H1 (cell line): ENCODE results near the gene NEURL4. TPM values are rescaled to one million over a fixed set of nuclear protein-coding genes. Genes with fewer than 3 reads are reported as not detected.
A peak's percentile ranks its signal among the peaks of the same experiment; 100 is the strongest.

Experiments
- CTCF ChIA-PET: fragments of 300-600 bp; sonication (Branson Sonifier 250); formaldehyde crosslinking; loops from one replicate; lab custom pipeline; 2021; ENCODE audit not compliant: partially characterized antibody; lab: Charles Lee
- POLR2A ChIA-PET: fragments of 300-600 bp; sonication (Branson Sonifier 250); formaldehyde crosslinking; loops from one replicate; lab custom pipeline; 2021; ENCODE audit warnings: inconsistent platforms; ENCODE audit not compliant: partially characterized antibody; lab: Charles Lee
- DNase-seq, 2 experiments: peaks; one replicate each; pipeline versions ENCODE4 v3.0.0 to v3.0.0-alpha.2; 2010 to 2022; ENCODE audit warnings: low spot score in 2 of 2, low read depth in 1 of 2, mixed read lengths in 1 of 2
- FAIRE-seq: peaks from 2 replicates; lab custom pipeline; 2011; peaks lifted over from hg19 to GRCh38; lab: Jason Lieb, UNC
- H2AFZ ChIP-seq: 2 replicates; pipeline ENCODE4 v1.8.1; 2012; ENCODE audit warnings: low read length, inconsistent platforms
- H2AK5ac ChIP-seq: 2 replicates; pipeline ENCODE4 v1.6.1; 2013; ENCODE audit warnings: low read depth, low read length
- H2BK120ac ChIP-seq: replicated peaks from 2 replicates; pipeline ENCODE3; 2013; ENCODE audit warnings: low read depth, low read length, inconsistent platforms
- H2BK12ac ChIP-seq: 2 replicates; pipeline ENCODE4 v1.6.1; 2013; ENCODE audit warnings: low read depth, low read length
- H2BK15ac ChIP-seq: 2 replicates; pipeline ENCODE4 v1.6.1; 2013; ENCODE audit warnings: low read length
- H2BK20ac ChIP-seq: 2 replicates; pipeline ENCODE4 v1.6.1; 2013; ENCODE audit warnings: low read length
- H2BK5ac ChIP-seq: 2 replicates; pipeline ENCODE4 v1.6.1; 2013; ENCODE audit warnings: low read depth, low read length
- H3K14ac ChIP-seq: 2 replicates; pipeline ENCODE4 v1.6.1; 2013; ENCODE audit warnings: inconsistent platforms; ENCODE audit not compliant: insufficient read length
- H3K18ac ChIP-seq: 2 replicates; pipeline ENCODE4 v1.6.1; 2013; ENCODE audit warnings: low read length; ENCODE audit errors: extremely low read depth
- H3K23ac ChIP-seq: 2 replicates; pipeline ENCODE4 v1.6.1; 2013; ENCODE audit warnings: inconsistent platforms; ENCODE audit not compliant: insufficient read length
- H3K23me2 ChIP-seq: 2 replicates; pipeline ENCODE4 v1.6.1; 2013; ENCODE audit warnings: low read depth, low read length
- H3K27ac ChIP-seq: 2 replicates; pipeline ENCODE4 v1.6.1; 2011; ENCODE audit warnings: low read depth, low read length, inconsistent platforms
- H3K27me3 ChIP-seq, 4 experiments: replicated peaks in 1 of 4; 1 replicate in 1 of 4; 2 replicates in 3 of 4; pipeline versions ENCODE4 v1.6.1 to v1.8.1; 2011 to 2013; ENCODE audit warnings: low read length in 3 of 4, mild to moderate bottlenecking in 3 of 4, inconsistent platforms in 2 of 4, mixed read lengths in 2 of 4, moderate library complexity in 1 of 4; ENCODE audit not compliant: control insufficient read depth in 3 of 4, insufficient read depth in 3 of 4; ENCODE audit errors: extremely low read depth in 1 of 4
- H3K36me3 ChIP-seq, 4 experiments: 2 replicates each; pipeline versions ENCODE4 v1.6.1 to v1.8.1; 2011 to 2013; ENCODE audit warnings: mild to moderate bottlenecking in 4 of 4, low read length in 3 of 4, moderate library complexity in 2 of 4, control low read depth in 1 of 4, inconsistent platforms in 1 of 4; ENCODE audit not compliant: insufficient read depth in 4 of 4, control insufficient read depth in 2 of 4
- H3K4ac ChIP-seq: replicated peaks from 2 replicates; pipeline ENCODE3; 2013; ENCODE audit warnings: low read length, low read depth, mixed read lengths, inconsistent platforms; ENCODE audit not compliant: insufficient read length
- H3K4me1 ChIP-seq, 4 experiments: replicated peaks in 1 of 4; 1 replicate in 1 of 4; 2 replicates in 3 of 4; pipeline versions ENCODE4 v1.6.1 to v1.8.1; 2011 to 2013; ENCODE audit warnings: low read length in 3 of 4, inconsistent platforms in 2 of 4, mixed read lengths in 1 of 4; ENCODE audit not compliant: insufficient read depth in 4 of 4, control insufficient read depth in 3 of 4
- H3K4me2 ChIP-seq, 2 experiments: 2 replicates each; pipeline versions ENCODE4 v1.6.1 to v1.8.1; 2011 to 2013; ENCODE audit warnings: low read depth in 2 of 2, low read length in 2 of 2, control low read depth in 1 of 2, inconsistent platforms in 1 of 2, mild to moderate bottlenecking in 1 of 2; ENCODE audit not compliant: insufficient read depth in 1 of 2
- H3K4me3 ChIP-seq, 4 experiments: fragments of 200-600, 300-600 bp in 1 of 4; sonication (generic), shearing (Covaris generic), sonication (Bioruptor Twin) in 1 of 4; 2 replicates each; pipeline versions ENCODE4 v1.5.1 to v1.8.1; 2011 to 2016; ENCODE audit warnings: low read length in 4 of 4, low read depth in 3 of 4, control low read depth in 2 of 4, inconsistent platforms in 2 of 4, mild to moderate bottlenecking in 2 of 4, mixed read lengths in 1 of 4, moderate library complexity in 1 of 4; ENCODE audit not compliant: insufficient read depth in 2 of 4; ENCODE audit errors: extremely low read depth in 1 of 4
- H3K56ac ChIP-seq: replicated peaks from 2 replicates; pipeline ENCODE3; 2013; ENCODE audit warnings: low read depth, mild to moderate bottlenecking, mixed read lengths, low read length, inconsistent platforms; ENCODE audit not compliant: insufficient read length
- H3K79me1 ChIP-seq: 2 replicates; pipeline ENCODE4 v1.6.1; 2013; ENCODE audit warnings: low read depth, low read length, control low read depth
- H3K79me2 ChIP-seq, 2 experiments: 2 replicates each; pipeline versions ENCODE4 v1.6.1 to v1.8.1; 2012 to 2013; ENCODE audit warnings: low read length in 2 of 2, mild to moderate bottlenecking in 2 of 2, inconsistent platforms in 1 of 2; ENCODE audit not compliant: insufficient read depth in 2 of 2, control insufficient read depth in 1 of 2
- H3K9ac ChIP-seq, 4 experiments: replicated peaks in 1 of 4; 1 replicate in 1 of 4; 2 replicates in 3 of 4; pipeline versions ENCODE4 v1.6.1 to v1.8.1; 2011 to 2013; ENCODE audit warnings: low read depth in 3 of 4, low read length in 3 of 4, control low read depth in 2 of 4, mild to moderate bottlenecking in 2 of 4, moderate library complexity in 2 of 4, inconsistent platforms in 1 of 4; ENCODE audit errors: extremely low read depth in 1 of 4
- H3K9me3 ChIP-seq, 2 experiments: 2 replicates each; pipeline versions ENCODE4 v1.6.1 to v1.8.1; 2012 to 2013; ENCODE audit warnings: mild to moderate bottlenecking in 2 of 2, moderate library complexity in 2 of 2, control low read depth in 1 of 2, inconsistent platforms in 1 of 2, low read depth in 1 of 2, low read length in 1 of 2, mixed read lengths in 1 of 2; ENCODE audit not compliant: insufficient read depth in 2 of 2
- H4K20me1 ChIP-seq, 2 experiments: replicated peaks in 1 of 2; 2 replicates each; pipeline versions ENCODE3 to v1.8.1; 2011 to 2013; ENCODE audit warnings: inconsistent platforms in 2 of 2, low read length in 2 of 2, mild to moderate bottlenecking in 1 of 2; ENCODE audit not compliant: insufficient read depth in 2 of 2, control insufficient read depth in 1 of 2
- H4K5ac ChIP-seq: 2 replicates; pipeline ENCODE4 v1.6.1; 2013; ENCODE audit warnings: low read length, low read depth, mixed read lengths, inconsistent platforms; ENCODE audit not compliant: insufficient read length
- H4K8ac ChIP-seq: 2 replicates; pipeline ENCODE4 v1.8.0; 2013; ENCODE audit warnings: mild to moderate bottlenecking, moderate library complexity, low read length, inconsistent platforms; ENCODE audit not compliant: insufficient read depth; ENCODE audit errors: extremely low read depth
- H4K91ac ChIP-seq: replicated peaks from 2 replicates; pipeline ENCODE3; 2013; ENCODE audit warnings: low read length, mixed read lengths, inconsistent platforms; ENCODE audit not compliant: insufficient read length
- CREB1 ChIP-seq: IDR thresholded peaks from 2 replicates; pipeline ENCODE4 v1.6.1; 2012; ENCODE audit warnings: inconsistent platforms
- GABPA ChIP-seq: IDR thresholded peaks from 2 replicates; pipeline ENCODE4 v1.6.1; 2011; ENCODE audit warnings: mild to moderate bottlenecking, low read length, moderate library complexity, borderline replicate concordance; ENCODE audit not compliant: insufficient read depth
- GTF2F1 ChIP-seq: IDR thresholded peaks from 2 replicates; pipeline ENCODE4 v1.6.1; 2012; ENCODE audit warnings: low read depth, low read length, improper control_type of control experiment, borderline replicate concordance
- PHF8 ChIP-seq: fragments of 200-600 bp; sonication (generic); conservative IDR thresholded peaks from 2 replicates; pipeline ENCODE4 v1.7.1; 2012; ENCODE audit warnings: low read depth, mild to moderate bottlenecking, inconsistent platforms, low read length, moderate library complexity
- POLR2A ChIP-seq, 2 experiments: IDR thresholded peaks; 1 replicate in 1 of 2; 2 replicates in 1 of 2; pipeline ENCODE4 v1.6.1; 2011; ENCODE audit warnings: low read depth in 2 of 2, low read length in 2 of 2, mild to moderate bottlenecking in 2 of 2; ENCODE audit errors: control extremely low read depth in 1 of 2
- RBBP5 ChIP-seq: IDR thresholded peaks from 2 replicates; pipeline ENCODE4 v1.7.1; 2012; ENCODE audit warnings: low read depth, mild to moderate bottlenecking, inconsistent platforms, low read length, moderate library complexity, borderline replicate concordance
- SP1 ChIP-seq: IDR thresholded peaks from 2 replicates; pipeline ENCODE4 v1.6.1; 2011; ENCODE audit warnings: low read depth, low read length
- WGBS, 2 experiments: shearing (Covaris generic) in 1 of 2; methylation state at CpG; one replicate each; pipeline versions ENCODE4 v1.1.6 to v1.1.7; 2013 to 2015; ENCODE audit warnings: low lambda C conversion rate in 2 of 2, mixed read lengths in 2 of 2, inconsistent platforms in 1 of 2, low coverage in 1 of 2, missing lambda C conversion rate in 1 of 2; ENCODE audit not compliant: insufficient replicate concordance in 2 of 2, insufficient coverage in 1 of 2, insufficient read length in 1 of 2; ENCODE audit errors: extremely low coverage in 1 of 2, missing lambda C conversion rate in 1 of 2; 5-methylcytosine and 5-hydroxymethylcytosine counted together
- polyA plus RNA-seq, 7 experiments: library from polyadenylated mRNA; depleted of rRNA in 3 of 7; stranded (reverse) in 5 of 7; unstranded in 2 of 7; fragments of >200 nt in 5 of 7; fragments of 200-250 nt in 2 of 7; gene quantifications; 1 replicate in 5 of 7; 2 replicates in 1 of 7; 4 replicates in 1 of 7; pipeline versions ENCODE4 v1.2.1 to v1.2.3, GENCODE V29; 2011 to 2013; ENCODE audit warnings: missing spikeins in 2 of 7, mixed read lengths in 2 of 7
- total RNA-seq: library from RNA; stranded (reverse); fragmentation: NEBNext Ultra II Directional; extraction: Animal tissue kit (Norgen Biotek cat#: 25700); gene quantifications from 2 replicates; pipeline ENCODE4 v1.2.1, GENCODE V29; 2021
- TF ChIP-seq, protein P1 (sequence below), 3 experiments: IDR thresholded peaks; 1 replicate in 2 of 3; 2 replicates in 1 of 3; pipeline versions ENCODE4 v1.5.1 to v1.6.1; 2011; ENCODE audit warnings: low read length in 3 of 3, mild to moderate bottlenecking in 3 of 3, inconsistent platforms in 2 of 3, low read depth in 1 of 3, moderate library complexity in 1 of 3; ENCODE audit not compliant: insufficient read depth in 1 of 3; ENCODE audit errors: control extremely low read depth in 1 of 3

NEURL4 gene
- total and polyA plus RNA-seq, 2 of the 8 experiments (the other 6 are each of a cell fraction or from before 2014, with no cell fraction given), result 29.6 to 46.8 TPM

GRCh38 chr17:7293816-7294613, 35.1 kb downstream of the NEURL4 start:
- 9% methylated on average over 9 of the region's 75 CpGs; no CpG with 5 or more reads in 1 of the 2 experiments for WGBS, 2 experiments
- Histone ChIP-seq H3K23me2 (peaks cover 2% of the 10 kb centered on the region; the same call in 1 of the 2 replicates), H2BK120ac (no peak overlapping the region), H2BK5ac (no peak overlapping the region), H2BK12ac (no peak overlapping the region), H3K18ac (no peak overlapping the region; the same call in 1 of the 2 replicates), H2AK5ac (no peak overlapping the region), H2AFZ (no peak overlapping the region), H3K9ac (peak overlapping the region in 1 of 4 experiments; percentile 26; a peak in 3 of 7 replicates), H2BK15ac (no peak overlapping the region), H3K4me1 (peaks cover 0 to 14% (median 9%) of the 10 kb centered on the region in 4 experiments; a peak in 6 of 7 replicates), H3K9me3 (no peaks in the 10 kb centered on the region; a peak in 1 of 4 replicates), H3K4me2 (peak overlapping the region; percentile 65 to 82), H3K27me3 (peaks cover 3 to 11% (median 9%) of the 10 kb centered on the region in 4 experiments), H3K56ac (no peak overlapping the region), H3K14ac (no peak overlapping the region), H3K23ac (no peak overlapping the region), H3K79me2 (no peaks in the 10 kb centered on the region), H3K4me3 (peak overlapping the region; percentile 34 to 65 (median 40)), H4K91ac (no peak overlapping the region), H2BK20ac (no peak overlapping the region), H4K8ac (peak overlapping the region; percentile 60; the same call in 1 of the 2 replicates), H3K79me1 (peaks cover 2% of the 10 kb centered on the region; the same call in 1 of the 2 replicates), H4K20me1 (peaks cover 0 to 9% of the 10 kb centered on the region in 2 experiments), H3K27ac (no peak overlapping the region), H4K5ac (no peak overlapping the region), H3K36me3 (no peaks in the 10 kb centered on the region), H3K4ac (no peak overlapping the region)
- ChIA-PET CTCF (interaction anchor here (0.6 to 5.7 kb wide), 4 partner anchors 11 to 15 kb away, joined by 3 to 46 read pairs (median 3); partner anchors contain the start of gene SLC2A4), POLR2A (interaction anchor here (0.7 to 6.7 kb wide), 11 partner anchors 9 to 60 kb away, joined by 3 to 94 read pairs (median 7); partner anchors contain the start of genes CTDNEP1, DVL2, ELP5 and GPS2)
- DNase-seq (peak in 1 of 2 experiments; percentile 86), FAIRE-seq (no peak)
- TF ChIP-seq GABPA (no peak), SP1 (no peak), RBBP5 (0 out of 2 replicates have a peak, but pooled peaks have one; percentile 22), GTF2F1 (0 out of 2 replicates have a peak, but pooled peaks have one; percentile 35), POLR2A (IDR thresholded peaks at IDR 0.05; ENCODE audit: control extremely low read depth in 1 of 2, low read depth in 2 of 2, low read length in 2 of 2) (peak in 1 of 2 experiments; percentile 31; a peak in 1 of 3 replicates), PHF8 (0 out of 2 replicates have a peak, but pooled peaks have one; percentile 32), CREB1 (0 out of 2 replicates have a peak, but pooled peaks have one; percentile 10)
- TF ChIP-seq, protein P1, sequence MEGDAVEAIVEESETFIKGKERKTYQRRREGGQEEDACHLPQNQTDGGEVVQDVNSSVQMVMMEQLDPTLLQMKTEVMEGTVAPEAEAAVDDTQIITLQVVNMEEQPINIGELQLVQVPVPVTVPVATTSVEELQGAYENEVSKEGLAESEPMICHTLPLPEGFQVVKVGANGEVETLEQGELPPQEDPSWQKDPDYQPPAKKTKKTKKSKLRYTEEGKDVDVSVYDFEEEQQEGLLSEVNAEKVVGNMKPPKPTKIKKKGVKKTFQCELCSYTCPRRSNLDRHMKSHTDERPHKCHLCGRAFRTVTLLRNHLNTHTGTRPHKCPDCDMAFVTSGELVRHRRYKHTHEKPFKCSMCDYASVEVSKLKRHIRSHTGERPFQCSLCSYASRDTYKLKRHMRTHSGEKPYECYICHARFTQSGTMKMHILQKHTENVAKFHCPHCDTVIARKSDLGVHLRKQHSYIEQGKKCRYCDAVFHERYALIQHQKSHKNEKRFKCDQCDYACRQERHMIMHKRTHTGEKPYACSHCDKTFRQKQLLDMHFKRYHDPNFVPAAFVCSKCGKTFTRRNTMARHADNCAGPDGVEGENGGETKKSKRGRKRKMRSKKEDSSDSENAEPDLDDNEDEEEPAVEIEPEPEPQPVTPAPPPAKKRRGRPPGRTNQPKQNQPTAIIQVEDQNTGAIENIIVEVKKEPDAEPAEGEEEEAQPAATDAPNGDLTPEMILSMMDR (IDR thresholded peaks at IDR 0.05; ENCODE audit: control extremely low read depth in 1 of 3, insufficient read depth in 1 of 3, low read depth in 1 of 3, low read length in 3 of 3), result 0 out of 4 replicates have a peak, but pooled peaks of 1 of the 3 experiments have one; percentile 1
